Urothelium cell line (cell line): ENCODE results near the gene TSTD2.

Experiments used
- DNase-seq: peaks from one replicate; pipeline ENCODE4 v3.0.0; 2011; ENCODE audit warnings: low spot score, mixed read lengths
- FAIRE-seq: peaks from 2 replicates; lab custom pipeline; 2011; peaks lifted over from hg19 to GRCh38; lab: Jason Lieb, UNC

Gene TSTD2

GRCh38 chr9:97565262-97565661 is 67.9 kb downstream of the TSTD2 start:
- FAIRE-seq (no peak), DNase-seq (no peak)

GRCh38 chr9:97564291-97565175 is 68.6 kb downstream of the TSTD2 start:
- FAIRE-seq (no peak), DNase-seq (peak; percentile 44)

GRCh38 chr9:97563458-97564135 is 69.6 kb downstream of the TSTD2 start:
- FAIRE-seq = no peak
- DNase-seq = no peak

- FAIRE-seq (no peak), DNase-seq (no peak)
Observed at GRCh38 chr9:97562542-97562941, 70.6 kb downstream of the TSTD2 start.

GRCh38 chr9:97561501-97561900 is 71.7 kb downstream of the TSTD2 start:
- DNase-seq = no peak
- no peak for FAIRE-seq

GRCh38 chr9:97560851-97561250 is 72.3 kb downstream of the TSTD2 start:
- DNase-seq (no peak), FAIRE-seq (no peak)

GRCh38 chr9:97560154-97560553 is 73.0 kb downstream of the TSTD2 start:
- FAIRE-seq = no peak
- no peak for DNase-seq

GRCh38 chr9:97559111-97559514 is 74.1 kb downstream of the TSTD2 start:
- DNase-seq (no peak), FAIRE-seq (no peak)

- FAIRE-seq (no peak), DNase-seq (no peak)
Observed at GRCh38 chr9:97558701-97559101, 74.5 kb downstream of the TSTD2 start.

GRCh38 chr9:97557606-97558095 is 75.5 kb downstream of the TSTD2 start:
- no peak for DNase-seq
- no peak for FAIRE-seq

- FAIRE-seq (no peak), DNase-seq (no peak)
Observed at GRCh38 chr9:97556721-97557605, 76.2 kb downstream of the TSTD2 start.

GRCh38 chr9:97556036-97556720 is 77.0 kb downstream of the TSTD2 start:
- DNase-seq (no peak), FAIRE-seq (no peak)

GRCh38 chr9:97555164-97555563 is 78.0 kb downstream of the TSTD2 start:
- DNase-seq (no peak), FAIRE-seq (no peak)

GRCh38 chr9:97554566-97555075 is 78.5 kb downstream of the TSTD2 start:
- DNase-seq = no peak
- FAIRE-seq = no peak

GRCh38 chr9:97553841-97554240 is 79.3 kb downstream of the TSTD2 start:
- FAIRE-seq (no peak), DNase-seq (no peak)

GRCh38 chr9:97553141-97553540 is 80.0 kb downstream of the TSTD2 start:
- no peak for DNase-seq
- FAIRE-seq = no peak

GRCh38 chr9:97551308-97551707 is 81.9 kb downstream of the TSTD2 start:
- DNase-seq = no peak
- FAIRE-seq = no peak

GRCh38 chr9:97550386-97550785 is 82.8 kb downstream of the TSTD2 start:
- DNase-seq = no peak
- no peak for FAIRE-seq
